GM12872 (cell line): ENCODE measurements around the gene NCS1.

Source experiments
- TF ChIP-seq, protein P1 (sequence below): IDR thresholded peaks from 3 replicates; pipeline ENCODE4 v1.5.1; 2011; ENCODE audit warnings: low read depth, mild to moderate bottlenecking, low read length, moderate library complexity; ENCODE audit not compliant: insufficient read depth

NCS1 gene

DNA sequence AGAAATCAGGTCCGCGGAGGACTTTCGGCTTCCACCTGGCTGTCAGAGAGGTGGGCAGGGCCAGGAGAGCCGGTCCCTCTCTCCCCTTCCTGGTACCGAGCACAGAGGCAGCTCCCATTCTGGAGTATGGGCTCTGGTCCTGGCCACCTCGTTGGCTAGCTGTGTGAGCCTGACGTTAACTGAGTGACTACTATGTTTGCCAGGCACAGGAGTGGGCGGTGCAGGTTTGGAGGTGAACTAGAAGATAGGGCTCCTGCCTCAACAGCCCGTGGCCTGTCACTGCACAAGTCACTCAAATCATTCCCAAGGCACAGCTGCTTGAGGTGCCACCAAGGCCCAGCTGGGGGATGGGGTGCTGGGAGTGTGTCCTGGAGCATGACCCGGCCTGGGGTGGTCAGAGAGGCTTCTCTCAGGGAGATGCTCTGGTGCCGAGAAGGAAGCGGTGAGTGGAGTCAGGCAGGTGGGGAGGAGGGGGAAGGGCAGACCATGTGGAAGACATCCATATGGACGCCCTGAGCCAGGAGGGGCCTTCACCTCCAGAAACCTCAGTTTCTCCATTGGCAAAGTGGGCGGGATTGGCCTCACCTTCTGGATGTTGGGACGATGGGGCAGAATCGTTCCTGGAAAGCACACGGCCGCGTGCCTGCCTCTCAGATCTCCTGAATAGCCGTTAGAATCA is 39.5 kb downstream of the NCS1 start:
- TF ChIP-seq, protein P1, sequence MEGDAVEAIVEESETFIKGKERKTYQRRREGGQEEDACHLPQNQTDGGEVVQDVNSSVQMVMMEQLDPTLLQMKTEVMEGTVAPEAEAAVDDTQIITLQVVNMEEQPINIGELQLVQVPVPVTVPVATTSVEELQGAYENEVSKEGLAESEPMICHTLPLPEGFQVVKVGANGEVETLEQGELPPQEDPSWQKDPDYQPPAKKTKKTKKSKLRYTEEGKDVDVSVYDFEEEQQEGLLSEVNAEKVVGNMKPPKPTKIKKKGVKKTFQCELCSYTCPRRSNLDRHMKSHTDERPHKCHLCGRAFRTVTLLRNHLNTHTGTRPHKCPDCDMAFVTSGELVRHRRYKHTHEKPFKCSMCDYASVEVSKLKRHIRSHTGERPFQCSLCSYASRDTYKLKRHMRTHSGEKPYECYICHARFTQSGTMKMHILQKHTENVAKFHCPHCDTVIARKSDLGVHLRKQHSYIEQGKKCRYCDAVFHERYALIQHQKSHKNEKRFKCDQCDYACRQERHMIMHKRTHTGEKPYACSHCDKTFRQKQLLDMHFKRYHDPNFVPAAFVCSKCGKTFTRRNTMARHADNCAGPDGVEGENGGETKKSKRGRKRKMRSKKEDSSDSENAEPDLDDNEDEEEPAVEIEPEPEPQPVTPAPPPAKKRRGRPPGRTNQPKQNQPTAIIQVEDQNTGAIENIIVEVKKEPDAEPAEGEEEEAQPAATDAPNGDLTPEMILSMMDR: no peak

DNA sequence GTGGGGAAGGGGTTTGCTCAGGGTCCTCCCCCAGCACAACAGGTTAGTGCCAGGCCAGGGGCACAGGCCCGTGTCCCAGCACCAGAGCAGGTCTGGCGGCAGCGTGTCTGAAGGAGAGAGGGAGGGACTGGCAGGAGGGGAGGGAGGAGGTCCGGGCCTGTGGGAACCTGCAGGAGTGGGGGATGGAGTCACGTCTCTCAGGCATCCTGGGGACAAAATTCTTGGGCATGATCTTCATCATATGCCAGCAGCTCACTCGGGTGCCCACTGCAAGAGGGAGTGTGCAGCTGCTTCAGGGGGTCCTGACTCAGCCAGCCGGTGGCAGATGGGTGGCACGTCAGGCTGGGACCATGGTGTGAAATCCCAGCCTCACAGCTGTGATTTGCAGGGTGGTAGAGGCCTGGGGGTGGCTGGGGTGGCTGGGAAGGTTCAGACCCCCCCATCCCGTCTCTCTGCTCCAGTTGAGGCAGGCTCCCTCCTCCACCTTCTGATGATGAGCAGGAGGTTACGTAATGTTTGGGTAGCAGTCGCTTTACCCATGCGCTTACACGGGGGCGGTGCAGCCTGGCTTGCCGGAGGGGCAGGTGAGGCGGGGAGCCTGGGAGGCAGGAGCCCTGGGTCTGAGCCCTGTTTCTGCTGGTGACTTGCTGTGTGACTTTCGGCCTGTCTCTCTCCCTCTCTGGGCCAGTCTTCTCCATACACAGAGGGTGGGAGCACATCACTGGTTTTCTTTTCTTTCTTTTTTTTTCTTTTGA is 40.5 kb downstream of the NCS1 start:
- TF ChIP-seq, protein P1: no peak

DNA sequence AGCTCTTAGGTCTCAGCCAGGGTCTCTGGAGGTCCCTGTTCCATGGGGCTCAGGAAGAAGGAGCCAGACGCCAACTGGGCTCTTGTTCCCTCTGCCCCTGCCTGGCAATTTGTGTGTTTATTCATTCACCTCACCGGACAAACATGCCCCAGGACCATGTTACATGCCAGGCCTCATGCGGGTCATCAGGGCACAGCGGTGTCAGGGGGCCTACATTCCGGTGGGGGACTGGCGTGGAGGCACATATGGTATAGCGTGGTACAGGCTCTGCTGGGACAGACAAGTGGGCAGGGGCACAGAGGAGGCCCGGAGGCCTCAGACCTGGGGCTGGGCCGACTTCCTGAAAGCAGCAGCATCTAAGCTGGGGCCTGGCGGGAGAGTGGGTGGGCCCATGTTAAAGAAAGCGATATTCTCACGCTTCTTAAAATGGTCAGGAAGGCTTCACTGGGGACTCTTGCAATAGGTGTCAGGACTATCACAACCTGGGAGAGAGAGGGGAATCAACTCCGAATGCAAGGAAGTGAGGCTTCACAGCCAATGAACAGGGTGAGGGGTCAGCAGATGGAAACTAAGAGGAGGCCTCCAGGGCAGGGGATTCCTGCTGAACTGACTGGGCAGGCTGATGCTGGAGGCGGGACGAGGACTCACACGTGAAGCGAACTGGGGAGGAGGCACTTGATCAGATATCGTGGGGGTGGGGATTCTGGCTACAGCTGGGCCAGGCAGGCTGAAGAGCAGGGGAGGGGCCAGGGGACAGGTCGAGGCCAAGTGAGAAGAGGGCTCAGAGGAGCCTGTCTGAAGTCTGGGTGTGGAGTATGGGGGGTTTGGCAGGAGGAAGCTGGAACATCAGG is 41.9 kb downstream of the NCS1 start:
- TF ChIP-seq, protein P1: no peak

DNA sequence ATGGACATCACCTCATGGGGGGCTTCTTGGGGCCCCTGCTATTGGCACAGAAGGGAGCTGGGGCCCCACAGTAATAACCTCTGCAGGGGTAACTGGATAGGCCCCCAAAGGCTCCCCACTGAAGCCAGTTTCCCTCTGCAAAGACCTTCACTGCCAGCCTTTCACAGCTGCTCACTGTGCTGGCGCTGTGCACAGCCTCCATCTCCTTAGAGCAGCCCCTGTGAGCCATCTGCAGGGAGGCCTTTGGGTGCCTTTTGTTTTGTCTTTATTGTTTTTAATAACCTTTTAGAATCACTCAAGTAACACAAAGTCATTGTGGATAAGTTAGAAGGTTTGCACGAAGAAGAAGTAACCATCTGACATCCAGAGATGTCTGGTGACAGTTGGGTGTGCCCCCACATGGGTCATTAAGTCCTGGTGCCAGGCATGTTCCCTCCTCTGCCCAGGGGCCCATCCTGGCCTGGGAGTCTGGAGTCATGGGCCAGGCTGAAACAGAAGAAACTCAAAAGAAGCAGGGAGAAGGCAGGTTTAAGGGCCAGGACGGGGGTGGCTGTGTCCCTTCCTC is 42.7 kb downstream of the NCS1 start:
- TF ChIP-seq, protein P1: no peak

DNA sequence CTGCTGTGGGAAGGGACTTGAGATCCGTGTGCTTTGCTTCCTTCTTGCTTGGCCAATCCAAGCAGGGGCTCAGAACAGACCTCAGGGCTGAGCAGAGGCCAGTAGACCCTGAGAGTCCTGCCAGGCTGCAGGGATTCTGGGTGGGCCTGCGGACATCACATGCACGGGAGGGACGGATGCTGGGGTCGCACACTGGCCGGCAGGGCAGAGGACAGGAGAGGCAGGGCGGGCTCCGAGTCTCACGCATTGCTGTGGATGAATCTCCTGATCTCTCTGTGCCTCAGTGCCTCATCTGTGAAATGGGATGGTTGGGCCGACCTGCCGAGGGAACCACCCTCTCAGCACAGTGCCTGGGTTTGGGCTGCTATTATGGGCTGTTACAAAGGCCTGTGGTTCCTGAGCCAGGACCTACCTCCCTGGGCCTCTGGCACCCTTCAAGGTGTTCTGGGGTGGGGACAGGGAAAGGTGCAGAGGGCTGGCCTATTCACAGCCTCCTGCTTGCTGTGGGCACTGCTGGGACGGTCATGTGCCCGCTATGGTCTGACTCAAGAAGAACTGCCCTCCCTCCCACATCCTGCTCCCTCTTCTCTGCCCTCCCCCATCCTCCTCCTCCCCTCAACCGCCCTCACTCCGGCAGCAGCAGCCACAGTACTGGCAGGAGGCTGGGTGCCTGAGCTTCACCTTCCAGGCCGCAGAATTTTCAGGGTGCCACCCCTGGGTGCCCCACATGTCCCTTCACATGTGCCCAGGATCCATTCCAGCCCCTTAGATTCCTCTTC is 43.3 kb downstream of the NCS1 start:
- TF ChIP-seq, protein P1: no peak

DNA sequence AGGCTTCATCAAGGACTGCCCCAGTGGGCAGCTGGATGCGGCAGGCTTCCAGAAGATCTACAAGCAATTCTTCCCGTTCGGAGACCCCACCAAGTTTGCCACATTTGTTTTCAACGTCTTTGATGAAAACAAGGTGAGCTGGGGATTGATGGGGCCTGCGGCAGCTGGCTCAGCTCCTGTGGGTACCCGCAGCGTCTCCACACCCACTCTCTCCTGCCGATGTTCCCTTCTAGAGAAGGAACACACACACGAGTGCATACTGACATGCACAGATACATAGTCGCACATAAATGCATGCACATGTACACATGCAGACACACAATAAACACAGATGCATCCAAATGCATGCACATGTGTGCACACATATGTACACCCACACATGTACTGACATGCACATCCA is 45.6 kb downstream of the NCS1 start:
- TF ChIP-seq, protein P1: no peak
